ENCODE data around the gene DCHS2.

GRCh38 chr4:154329939-154330338 lies 161.7 kb downstream of the DCHS2 start:
- TF ChIP-seq, protein P1, sequence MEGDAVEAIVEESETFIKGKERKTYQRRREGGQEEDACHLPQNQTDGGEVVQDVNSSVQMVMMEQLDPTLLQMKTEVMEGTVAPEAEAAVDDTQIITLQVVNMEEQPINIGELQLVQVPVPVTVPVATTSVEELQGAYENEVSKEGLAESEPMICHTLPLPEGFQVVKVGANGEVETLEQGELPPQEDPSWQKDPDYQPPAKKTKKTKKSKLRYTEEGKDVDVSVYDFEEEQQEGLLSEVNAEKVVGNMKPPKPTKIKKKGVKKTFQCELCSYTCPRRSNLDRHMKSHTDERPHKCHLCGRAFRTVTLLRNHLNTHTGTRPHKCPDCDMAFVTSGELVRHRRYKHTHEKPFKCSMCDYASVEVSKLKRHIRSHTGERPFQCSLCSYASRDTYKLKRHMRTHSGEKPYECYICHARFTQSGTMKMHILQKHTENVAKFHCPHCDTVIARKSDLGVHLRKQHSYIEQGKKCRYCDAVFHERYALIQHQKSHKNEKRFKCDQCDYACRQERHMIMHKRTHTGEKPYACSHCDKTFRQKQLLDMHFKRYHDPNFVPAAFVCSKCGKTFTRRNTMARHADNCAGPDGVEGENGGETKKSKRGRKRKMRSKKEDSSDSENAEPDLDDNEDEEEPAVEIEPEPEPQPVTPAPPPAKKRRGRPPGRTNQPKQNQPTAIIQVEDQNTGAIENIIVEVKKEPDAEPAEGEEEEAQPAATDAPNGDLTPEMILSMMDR (conservative IDR thresholded peaks at IDR 0.05; ENCODE audit: low read length): no peak
- no peak for TF ChIP-seq EZH2phosphoT487 (IDR thresholded peaks at IDR 0.05; ENCODE audit: borderline replicate concordance, low read depth, low read length)

Data from OCI-LY7 (cell line).